Measurements from ENCODE around the gene KCNA4. TPM values are rescaled to one million over a fixed set of nuclear protein-coding genes. Genes with fewer than 3 reads are reported as not detected.

Gene KCNA4
- polyA plus RNA-seq, 3 donors, result not detected

DNA sequence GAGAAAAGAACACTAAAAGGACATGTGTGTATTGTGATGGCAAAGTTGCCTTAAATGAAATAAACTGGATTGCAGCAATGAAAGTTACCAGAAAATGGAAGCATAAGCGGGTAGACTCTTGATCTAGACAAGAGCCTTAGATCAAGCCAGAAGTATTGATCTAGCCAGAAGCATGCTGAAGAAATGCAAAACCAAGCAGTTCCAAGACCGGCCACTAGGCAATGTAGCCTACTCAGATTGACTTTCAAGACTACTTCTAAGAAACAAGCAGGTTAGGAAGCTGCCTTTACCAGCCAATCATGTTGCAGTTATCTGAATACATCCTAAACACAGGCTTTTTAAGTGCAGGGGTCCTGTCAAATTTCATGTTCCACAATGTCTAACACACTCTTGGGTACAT is 54.6 kb downstream of the KCNA4 start:
- Mint-ChIP-seq H3K4me3 (no peak overlapping the region), H3K4me1 (no peaks in the 10 kb centered on the region), H3K27ac (no peak overlapping the region), H3K27me3 (ENCODE audit: low read depth in 3 of 3) (no peaks in the 10 kb centered on the region), H3K9me3 (peaks cover 0 to 6% (median 0%) of the 10 kb centered on the region in 7 donors), H3K36me3 (no peaks in the 10 kb centered on the region)
- DNase-seq, result no peak
- intact Hi-C loops (cut with micrococcal nuclease), result no loop called here
- Histone ChIP-seq H3K9me3 (replicated peaks in 1 of 2; ENCODE audit: control insufficient read depth in 1 of 2, insufficient read depth in 1 of 2, low read length in 2 of 2) (no peaks in the 10 kb centered on the region), H3K36me3 (replicated peaks in 1 of 2; ENCODE audit: control insufficient read depth in 1 of 2, insufficient read depth in 2 of 2, low read length in 2 of 2) (no peaks in the 10 kb centered on the region), H3K79me2 (ENCODE audit: insufficient read depth, low read length) (no peaks in the 10 kb centered on the region), H3K4me2 (replicated peaks; ENCODE audit: extremely low read depth, low read length, poor library complexity, severe bottlenecking) (no peak overlapping the region), H3K4me3 (replicated peaks in 1 of 3; ENCODE audit: low read depth in 2 of 3, low read length in 3 of 3) (no peak overlapping the region), H4K20me1 (ENCODE audit: insufficient read depth, low read length) (no peaks in the 10 kb centered on the region), H3K4me1 (ENCODE audit: control insufficient read depth in 1 of 2, insufficient read depth in 2 of 2, low read length in 2 of 2) (no peaks in the 10 kb centered on the region), H3K27ac (ENCODE audit: low read depth in 1 of 2, low read length in 2 of 2) (no peak overlapping the region), H3K27me3 (ENCODE audit: control insufficient read depth in 2 of 2, insufficient read depth in 2 of 2, low read length in 2 of 2) (no peaks in the 10 kb centered on the region), H3K9ac (ENCODE audit: insufficient read depth, low read length, poor library complexity, severe bottlenecking) (no peak overlapping the region), H2AFZ (ENCODE audit: insufficient read depth, low read depth, low read length, poor library complexity, severe bottlenecking) (no peak overlapping the region)
- WGBS (ENCODE audit: insufficient coverage), result 59% methylated on average over 2 of the region's 2 CpGs
- TF ChIP-seq, protein P1, sequence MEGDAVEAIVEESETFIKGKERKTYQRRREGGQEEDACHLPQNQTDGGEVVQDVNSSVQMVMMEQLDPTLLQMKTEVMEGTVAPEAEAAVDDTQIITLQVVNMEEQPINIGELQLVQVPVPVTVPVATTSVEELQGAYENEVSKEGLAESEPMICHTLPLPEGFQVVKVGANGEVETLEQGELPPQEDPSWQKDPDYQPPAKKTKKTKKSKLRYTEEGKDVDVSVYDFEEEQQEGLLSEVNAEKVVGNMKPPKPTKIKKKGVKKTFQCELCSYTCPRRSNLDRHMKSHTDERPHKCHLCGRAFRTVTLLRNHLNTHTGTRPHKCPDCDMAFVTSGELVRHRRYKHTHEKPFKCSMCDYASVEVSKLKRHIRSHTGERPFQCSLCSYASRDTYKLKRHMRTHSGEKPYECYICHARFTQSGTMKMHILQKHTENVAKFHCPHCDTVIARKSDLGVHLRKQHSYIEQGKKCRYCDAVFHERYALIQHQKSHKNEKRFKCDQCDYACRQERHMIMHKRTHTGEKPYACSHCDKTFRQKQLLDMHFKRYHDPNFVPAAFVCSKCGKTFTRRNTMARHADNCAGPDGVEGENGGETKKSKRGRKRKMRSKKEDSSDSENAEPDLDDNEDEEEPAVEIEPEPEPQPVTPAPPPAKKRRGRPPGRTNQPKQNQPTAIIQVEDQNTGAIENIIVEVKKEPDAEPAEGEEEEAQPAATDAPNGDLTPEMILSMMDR (IDR thresholded peaks at IDR 0.05), result no peak

Other genes starting within 250 kb of the KCNA4 start
- gene FSHB, start 214.0 kb upstream of the KCNA4 start, polyA plus RNA-seq, result not detected